Stimulated activated CD4-positive, alpha-beta T cell treated with anti-CD3 and anti-CD28 coated beads, Interleukin-1b, Interleukin-23, amount 100 ng/mL, for 4 hours (primary cell): ENCODE results near the gene RCN2.

ENCODE experiments used
- DNase-seq, 2 donors: peaks; one replicate each; pipeline ENCODE4 v3.0.0-alpha.2; 2020; ENCODE audit warnings: low read depth in 2 of 2

RCN2 gene

GRCh38 chr15:76973906-76974305 lies 42.4 kb downstream of the RCN2 start:
- no peak for DNase-seq

- no peak for DNase-seq
These were observed 43.0 kb downstream of the RCN2 start for GRCh38 chr15:76974456-76975036.

- DNase-seq: no peak
These were observed 44.6 kb downstream of the RCN2 start for GRCh38 chr15:76976141-76976540.

GRCh38 chr15:76976572-76977270 lies 45.2 kb downstream of the RCN2 start:
- DNase-seq: no peak

GRCh38 chr15:76978522-76979330 lies 47.2 kb downstream of the RCN2 start:
- DNase-seq: no peak

- no peak for DNase-seq
These were observed 47.9 kb downstream of the RCN2 start for GRCh38 chr15:76979331-76979925.

- DNase-seq: no peak
These were observed 48.5 kb downstream of the RCN2 start for GRCh38 chr15:76979996-76980520.

- no peak for DNase-seq
These were observed 50.8 kb downstream of the RCN2 start for GRCh38 chr15:76982356-76982755.

- DNase-seq: no peak
These were observed 51.2 kb downstream of the RCN2 start for GRCh38 chr15:76982756-76983155.

GRCh38 chr15:76983590-76984375 lies 52.2 kb downstream of the RCN2 start:
- no peak for DNase-seq

GRCh38 chr15:76986743-76987142 lies 55.2 kb downstream of the RCN2 start:
- DNase-seq: no peak

GRCh38 chr15:76987276-76987675 lies 55.7 kb downstream of the RCN2 start:
- DNase-seq: no peak

- DNase-seq: peak in 1 of 2 donors; percentile 40
These were observed 56.6 kb downstream of the RCN2 start for GRCh38 chr15:76987896-76988860.

- no peak for DNase-seq
These were observed 57.6 kb downstream of the RCN2 start for GRCh38 chr15:76988867-76989780.

- DNase-seq: no peak
These were observed 59.5 kb downstream of the RCN2 start for GRCh38 chr15:76991048-76991447.

GRCh38 chr15:76991741-76992645 lies 60.4 kb downstream of the RCN2 start:
- DNase-seq: no peak

- no peak for DNase-seq
These were observed 61.7 kb downstream of the RCN2 start for GRCh38 chr15:76993114-76993725.

- peak in 1 of 2 donors; percentile 38 for DNase-seq
These were observed 62.5 kb downstream of the RCN2 start for GRCh38 chr15:76994001-76994400.
